Transverse colon (tissue), 4 donors: ENCODE measurements around the gene PRICKLE4. TPM values are rescaled to one million over a fixed set of nuclear protein-coding genes. Genes with fewer than 3 reads are reported as not detected.

ENCODE experiments used
- DNase-seq: peaks from one replicate; pipeline ENCODE4 v3.0.0-alpha.2; 2019
- H3K27ac ChIP-seq, 4 donors: fragments of 200-600 bp; sonication (generic); 2 replicates each; pipeline ENCODE4 v1.5.1; 2016 to 2018; ENCODE audit warnings: inconsistent platforms in 4 of 4
- H3K27me3 ChIP-seq: fragments of 200-600 bp; sonication (generic); 2 replicates; pipeline ENCODE4 v1.5.1; 2017; ENCODE audit warnings: inconsistent platforms
- H3K36me3 ChIP-seq, 4 donors: fragments of 200-600 bp; sonication (generic); 2 replicates each; pipeline ENCODE4 v1.5.1; 2017 to 2019; ENCODE audit warnings: inconsistent platforms in 4 of 4
- H3K4me1 ChIP-seq, 4 donors: fragments of 200-600 bp; sonication (generic); 2 replicates each; pipeline ENCODE4 v1.5.1; 2017 to 2020; ENCODE audit warnings: inconsistent platforms in 4 of 4
- H3K4me3 ChIP-seq, 4 donors: fragments of 200-600 bp; sonication (generic); 1 replicate in 1 of 4; 2 replicates in 3 of 4; pipeline versions ENCODE4 v1.5.1 to v1.6.1; 2017 to 2019; ENCODE audit warnings: inconsistent platforms in 4 of 4
- H3K9me3 ChIP-seq, 2 donors: fragments of 200-600 bp; sonication (generic); 2 replicates each; pipeline ENCODE4 v1.5.1; 2017 to 2019; ENCODE audit warnings: inconsistent platforms in 2 of 2
- EP300 ChIP-seq: sonication (generic); formaldehyde crosslinking; IDR thresholded peaks from one replicate; pipeline ENCODE4 v1.6.1; 2017; ENCODE audit warnings: antibody characterized with exemption, low read depth
- POLR2A ChIP-seq: fragments of 450-650 bp; IDR thresholded peaks from one replicate; pipeline ENCODE4 v1.6.1; 2016; ENCODE audit warnings: antibody characterized with exemption, mild to moderate bottlenecking, moderate library complexity
- POLR2AphosphoS5 ChIP-seq, 3 donors: sonication (generic); formaldehyde crosslinking; IDR thresholded peaks; one replicate each; pipeline ENCODE4 v1.6.1; 2016; ENCODE audit warnings: antibody characterized with exemption in 3 of 3
- WGBS, 2 donors: methylation state at CpG; one replicate each; pipeline ENCODE4 v1.1.5; 2018; ENCODE audit warnings: low coverage in 1 of 2; 5-methylcytosine and 5-hydroxymethylcytosine counted together
- in situ Hi-C, 4 donors: fragments of 200-750 bp; cut with MboI; loops; one replicate each; pipeline versions ENCODE4 v1.15.0 to v1.15.1; 2017; ENCODE audit warnings: low sequenced_read_pairs in 3 of 4, low pct_ligation_motif_present in 1 of 4, low pct_unique_long_range_greater_than_20kb in 1 of 4
- intact Hi-C: fragments of 100-400 bp; cut with DNase I; formaldehyde crosslinking; loops from one replicate; pipeline ENCODE4 v1.15.1; 2023; ENCODE audit warnings: low total_unique reads
- total RNA-seq, 4 donors: library from RNA; depleted of rRNA; stranded (reverse); fragments of >200 nt; gene quantifications; one replicate each; pipeline ENCODE4 v1.1.0, GENCODE V29; 2016
- TF ChIP-seq, protein P1 (sequence below), 5 experiments: fragments of 200-600 bp in 3 of 5; fragments of 450-650 bp in 2 of 5; sonication (generic) in 3 of 5; IDR thresholded peaks; 1 replicate in 2 of 5; 2 replicates in 3 of 5; pipeline ENCODE4 v1.5.1; 2016 to 2017; ENCODE audit warnings: antibody characterized with exemption in 5 of 5, inconsistent platforms in 3 of 5, mild to moderate bottlenecking in 2 of 5, moderate library complexity in 1 of 5

The PRICKLE4 gene
- total RNA-seq, 4 donors from 2014 or later, result 6.7 to 52.0 (median 21.0) TPM

DNA sequence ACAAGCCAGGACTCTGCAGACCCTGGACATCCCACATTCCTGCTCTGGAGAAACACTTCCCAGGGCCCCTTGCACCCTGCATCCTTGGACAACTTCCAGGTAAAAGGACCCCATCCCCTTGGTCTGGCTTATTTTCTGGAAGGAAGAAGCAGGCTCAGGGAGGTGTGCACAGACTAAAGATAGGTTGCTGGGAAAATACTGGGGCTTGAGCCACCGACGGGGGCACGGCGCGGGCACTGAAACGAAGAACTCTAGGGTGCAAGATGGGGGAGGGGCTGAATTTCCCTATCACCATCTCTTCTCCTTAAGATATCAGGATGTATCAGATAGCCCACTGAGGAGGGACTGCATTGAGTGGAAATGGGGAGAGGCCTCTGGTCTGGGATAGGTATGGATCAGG lies 1.7 kb upstream of the PRICKLE4 start:
- no peaks in the 10 kb centered on the region for H3K9me3 ChIP-seq
- H3K27ac ChIP-seq, result peak overlapping the region in 3 of 4 donors; percentile 66 to 95 (median 88)
- intact Hi-C loops (loop anchor here (5.0 kb wide), 1 partner anchor 262 kb away; no protein-coding TSS in a partner anchor), in situ Hi-C loops (loop anchor here in 1 of 4 donors (25.0 kb wide), 1 partner anchor 133 kb away; the partner anchor contains the start of genes BYSL and MED20)
- no peaks in the 10 kb centered on the region for H3K27me3 ChIP-seq
- H3K36me3 ChIP-seq, result peaks cover 0 to 13% (median 4%) of the 10 kb centered on the region in 4 donors
- WGBS, 2 donors, result 0 to 46% methylated on average over 1 to 6 of the region's 6 CpGs
- TF ChIP-seq POLR2AphosphoS5 (IDR thresholded peaks at IDR 0.05) (no peak), EP300 (no peak)
- TF ChIP-seq, protein P1, sequence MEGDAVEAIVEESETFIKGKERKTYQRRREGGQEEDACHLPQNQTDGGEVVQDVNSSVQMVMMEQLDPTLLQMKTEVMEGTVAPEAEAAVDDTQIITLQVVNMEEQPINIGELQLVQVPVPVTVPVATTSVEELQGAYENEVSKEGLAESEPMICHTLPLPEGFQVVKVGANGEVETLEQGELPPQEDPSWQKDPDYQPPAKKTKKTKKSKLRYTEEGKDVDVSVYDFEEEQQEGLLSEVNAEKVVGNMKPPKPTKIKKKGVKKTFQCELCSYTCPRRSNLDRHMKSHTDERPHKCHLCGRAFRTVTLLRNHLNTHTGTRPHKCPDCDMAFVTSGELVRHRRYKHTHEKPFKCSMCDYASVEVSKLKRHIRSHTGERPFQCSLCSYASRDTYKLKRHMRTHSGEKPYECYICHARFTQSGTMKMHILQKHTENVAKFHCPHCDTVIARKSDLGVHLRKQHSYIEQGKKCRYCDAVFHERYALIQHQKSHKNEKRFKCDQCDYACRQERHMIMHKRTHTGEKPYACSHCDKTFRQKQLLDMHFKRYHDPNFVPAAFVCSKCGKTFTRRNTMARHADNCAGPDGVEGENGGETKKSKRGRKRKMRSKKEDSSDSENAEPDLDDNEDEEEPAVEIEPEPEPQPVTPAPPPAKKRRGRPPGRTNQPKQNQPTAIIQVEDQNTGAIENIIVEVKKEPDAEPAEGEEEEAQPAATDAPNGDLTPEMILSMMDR (IDR thresholded peaks at IDR 0.05), result no peak
- H3K4me1 ChIP-seq, result peaks cover 13 to 23% (median 20%) of the 10 kb centered on the region in 4 donors
- H3K4me3 ChIP-seq, result peak overlapping the region in 3 of 4 donors; percentile 67 to 87 (median 80)
- DNase-seq, result no peak

DNA sequence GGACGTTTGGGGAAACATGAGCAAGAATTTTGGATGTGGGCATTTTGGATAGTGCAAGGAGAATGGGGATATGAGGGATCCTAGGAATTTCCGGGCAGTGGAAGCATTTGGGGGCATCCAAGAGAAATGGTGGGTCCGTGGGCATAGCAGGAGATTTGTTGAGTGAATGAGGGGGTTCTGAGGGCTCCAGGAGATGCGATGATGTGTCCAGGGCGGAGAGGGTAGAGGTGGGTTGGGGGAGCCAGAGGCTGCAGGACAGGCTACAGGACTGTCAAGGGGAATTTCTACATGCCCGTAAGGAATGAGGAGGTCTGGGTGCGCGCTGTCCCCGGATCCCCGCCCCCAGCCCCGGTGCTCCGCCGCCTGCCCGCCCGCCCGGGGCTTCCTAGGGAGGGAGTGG lies 1.2 kb upstream of the PRICKLE4 start:
- TF ChIP-seq, protein P1 (IDR thresholded peaks at IDR 0.05), result no peak
- TF ChIP-seq POLR2AphosphoS5 (IDR thresholded peaks at IDR 0.05), result no peak
- TF ChIP-seq EP300, result no peak
- no peak for TF ChIP-seq POLR2A
- intact Hi-C loops (loop anchor here (5.0 kb wide), 1 partner anchor 262 kb away; no protein-coding TSS in a partner anchor), in situ Hi-C loops (loop anchor here in 1 of 4 donors (25.0 kb wide), 1 partner anchor 133 kb away; the partner anchor contains the start of genes BYSL and MED20)
- Histone ChIP-seq H3K36me3 (peaks cover 0 to 8% (median 3%) of the 10 kb centered on the region in 4 donors), H3K4me3 (peak overlapping the region; percentile 54 to 87 (median 74)), H3K4me1 (peaks cover 13 to 23% (median 20%) of the 10 kb centered on the region in 4 donors), H3K27me3 (no peaks in the 10 kb centered on the region), H3K27ac (peak overlapping the region; percentile 66 to 95 (median 89)), H3K9me3 (no peaks in the 10 kb centered on the region)
- no peak for DNase-seq
- WGBS, 2 donors, result 3 to 5% methylated on average over 5 to 14 of the region's 16 CpGs

DNA sequence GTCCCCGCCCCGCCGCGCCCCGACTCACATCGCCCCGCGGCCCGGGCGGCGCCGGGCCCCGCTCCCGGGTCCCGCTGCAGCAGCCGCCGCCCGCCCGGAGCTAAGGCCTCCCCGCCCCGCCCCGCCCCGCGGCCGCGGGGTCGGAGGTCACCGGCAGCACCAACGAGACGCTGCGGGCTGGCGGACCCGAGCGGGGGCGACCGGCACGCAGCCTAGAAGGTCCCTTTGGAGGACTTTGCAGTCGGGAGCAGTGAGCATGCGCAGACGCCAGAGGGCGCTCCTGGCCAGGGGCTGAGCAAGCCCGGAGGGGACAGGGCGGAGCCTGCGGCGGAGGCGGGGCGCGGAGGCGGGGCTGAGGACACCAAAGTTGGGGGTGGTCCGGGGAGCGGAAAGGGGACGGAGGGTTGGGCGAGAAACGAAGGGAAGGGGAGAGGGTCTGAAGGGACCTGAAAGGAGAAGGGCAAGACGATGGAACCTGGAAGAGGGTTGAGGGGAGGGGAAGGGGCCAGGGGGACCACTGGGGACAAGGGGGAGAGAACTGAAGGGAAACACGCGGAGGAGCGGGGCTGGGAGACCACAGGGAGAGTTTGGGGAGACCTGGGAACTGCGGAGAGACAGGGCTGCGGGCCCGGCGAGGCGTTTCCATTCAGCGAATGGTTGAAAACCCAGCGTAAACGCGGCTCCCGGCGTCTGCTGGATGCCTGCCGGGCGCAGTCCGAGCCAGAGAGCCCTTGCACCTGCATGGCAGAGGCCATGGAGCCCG lies 613 bp upstream of the PRICKLE4 start, which contains the start of gene FRS3:
Gene FRS3 (minus strand): TSS at position 113 of the 763 bp plus-strand sequence. CDS start 2,913 bp downstream, outside the sequence.
- intact Hi-C loops, result loop anchor here (5.0 kb wide), 2 partner anchors 263 to 267 kb away; no protein-coding TSS in a partner anchor
- in situ Hi-C loops, result loop anchor here in 3 of 4 donors (5.0 to 25.0 kb wide), 3 partner anchors 132 to 267 kb away; partner anchors contain the start of genes BYSL (in 1 of the 3) and MED20 (in 1 of the 3)
- peaks cover 0 to 2% (median 0%) of the 10 kb centered on the region in 4 donors for H3K36me3 ChIP-seq
- 1% methylated on average over 14 to 38 of the region's 73 CpGs for WGBS, 2 donors
- no peak for TF ChIP-seq POLR2A
- no peak for TF ChIP-seq EP300
- TF ChIP-seq POLR2AphosphoS5 (IDR thresholded peaks at IDR 0.05), result peak in 2 of 3 donors; percentile 45 to 69
- TF ChIP-seq, protein P1 (IDR thresholded peaks at IDR 0.05), result peak; percentile 83 to 97 (median 88)
- H3K4me1 ChIP-seq, result peaks cover 13 to 23% (median 20%) of the 10 kb centered on the region in 4 donors
- H3K9me3 ChIP-seq, result no peaks in the 10 kb centered on the region
- no peaks in the 10 kb centered on the region for H3K27me3 ChIP-seq
- peak within 1 kb of the TSS; percentile 67 to 91 (median 84) for H3K4me3 ChIP-seq
- peak within 1 kb of the TSS; percentile 88 to 96 (median 92) for H3K27ac ChIP-seq
- DNase-seq, result peak; percentile 100

DNA sequence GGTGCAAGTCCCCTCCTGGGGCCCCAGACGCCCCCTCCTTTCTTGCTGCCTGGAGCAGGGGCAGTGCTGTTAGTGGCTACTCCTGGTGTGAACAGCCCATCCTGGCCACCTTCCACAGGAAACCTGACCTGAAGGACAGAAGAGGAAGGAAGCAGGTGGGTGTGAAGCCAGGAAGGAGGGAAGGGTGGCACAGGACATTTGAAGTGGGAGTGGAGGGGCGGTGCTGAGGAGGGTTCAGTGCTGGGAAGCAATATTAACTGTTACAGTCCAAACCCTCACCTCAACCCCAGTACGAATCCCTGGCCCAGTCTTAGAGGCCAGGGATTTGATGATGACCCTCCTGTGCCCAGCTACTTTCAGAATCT lies 766 bp downstream of the PRICKLE4 start:
- in situ Hi-C loops, result loop anchor here in 3 of 4 donors (5.0 to 25.0 kb wide), 3 partner anchors 131 to 266 kb away; partner anchors contain the start of genes BYSL (in 1 of the 3) and MED20 (in 1 of the 3)
- Histone ChIP-seq H3K36me3 (no peaks in the 10 kb centered on the region), H3K9me3 (no peaks in the 10 kb centered on the region), H3K4me3 (peak overlapping the region in 3 of 4 donors; percentile 67 to 87 (median 80)), H3K27me3 (no peaks in the 10 kb centered on the region), H3K4me1 (peaks cover 20 to 34% (median 31%) of the 10 kb centered on the region in 4 donors), H3K27ac (peak overlapping the region; percentile 88 to 96 (median 92))
- intact Hi-C loops, result loop anchor here (5.0 kb wide), 1 partner anchor 266 kb away; no protein-coding TSS in a partner anchor
- WGBS, 2 donors, result 24% methylated on average over 3 of the region's 3 CpGs; no CpG with 5 or more reads in 1 of the 2 donors
- peak; percentile 63 for DNase-seq
- TF ChIP-seq EP300, result no peak
- TF ChIP-seq, protein P1 (IDR thresholded peaks at IDR 0.05), result no peak
- TF ChIP-seq POLR2A, result no peak
- TF ChIP-seq POLR2AphosphoS5 (IDR thresholded peaks at IDR 0.05), result no peak
